Measurements from ENCODE around the gene SPIRE2.

DNA sequence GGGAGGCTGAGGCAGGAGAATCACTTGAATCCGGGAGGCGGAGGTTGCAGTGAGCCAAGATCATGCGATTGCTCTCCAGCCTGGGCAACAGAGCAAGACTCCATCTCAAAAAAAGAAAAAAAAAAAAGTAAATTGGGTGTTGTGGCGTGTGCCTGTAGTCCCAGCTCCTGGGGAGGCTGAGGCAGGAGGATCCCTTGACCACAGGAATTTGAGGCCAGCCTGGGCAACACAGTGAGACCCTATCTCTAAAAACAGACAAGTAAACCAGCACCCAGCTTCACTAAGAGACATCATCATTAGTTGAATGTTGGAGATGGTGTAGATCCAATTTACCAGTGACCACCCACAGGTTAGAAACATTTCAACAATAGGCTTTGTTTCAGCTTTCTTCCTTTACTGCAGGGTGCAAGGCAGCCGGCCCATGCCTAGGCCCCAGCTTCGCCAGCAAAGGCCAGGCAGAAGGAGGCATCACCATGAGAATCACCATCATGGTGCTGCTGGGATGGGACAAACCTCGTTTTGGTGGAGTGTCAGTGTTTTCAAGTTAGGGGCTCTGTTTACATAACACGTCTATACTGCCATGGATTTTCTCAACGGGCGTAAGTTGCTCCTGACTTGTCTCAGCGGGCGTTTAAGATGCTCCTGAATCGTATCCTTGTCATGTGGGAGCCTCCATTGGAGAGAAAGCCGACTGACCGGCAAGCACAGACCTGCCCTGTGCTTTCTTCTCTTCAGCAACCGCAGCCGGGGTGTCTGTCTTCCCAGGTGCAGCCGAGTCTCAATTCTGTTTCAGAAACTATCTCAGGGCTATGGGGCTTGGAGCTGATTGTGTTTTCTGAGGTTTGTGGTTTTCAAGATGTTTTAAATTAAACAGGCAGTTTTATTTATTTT lies 52.4 kb downstream of the SPIRE2 start:
- TF ChIP-seq CTCF (IDR thresholded peaks at IDR 0.05) (no peak), EZH2 (IDR thresholded peaks at IDR 0.05; ENCODE audit: borderline replicate concordance, insufficient read depth, low read depth, low read length, poor library complexity, severe bottlenecking) (no peak)
